Fibroblast of skin of right quadriceps (primary cell): ENCODE results near the gene DDAH1.

Source experiments
- DNase-seq: peaks from one replicate; pipeline ENCODE4 v3.0.0-alpha.2; 2013

The DDAH1 gene

GRCh38 chr1:85386068-85386722 lies 78.8 kb downstream of the DDAH1 start:
- DNase-seq = no peak

GRCh38 chr1:85379203-85380136 lies 85.5 kb downstream of the DDAH1 start:
- DNase-seq = no peak

DNA sequence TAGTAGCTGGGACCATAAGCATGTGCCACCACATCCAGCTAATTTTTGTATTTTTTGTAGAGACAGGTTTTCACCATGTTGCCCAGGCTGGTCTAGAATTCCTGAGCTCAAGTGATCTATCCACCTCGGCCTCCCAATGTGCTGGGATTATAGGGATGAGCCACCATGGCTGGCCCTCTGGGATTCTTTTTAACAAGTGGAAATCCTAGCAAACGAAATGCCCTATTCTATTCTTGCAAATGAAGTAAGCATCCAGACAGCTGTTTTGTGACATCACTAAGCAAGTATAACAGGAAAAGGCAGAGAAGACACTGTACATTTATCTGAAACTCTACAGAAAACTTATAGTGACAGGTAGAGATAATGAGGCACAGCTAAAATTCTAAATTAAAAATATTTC lies 86.4 kb downstream of the DDAH1 start:
- DNase-seq = no peak

DNA sequence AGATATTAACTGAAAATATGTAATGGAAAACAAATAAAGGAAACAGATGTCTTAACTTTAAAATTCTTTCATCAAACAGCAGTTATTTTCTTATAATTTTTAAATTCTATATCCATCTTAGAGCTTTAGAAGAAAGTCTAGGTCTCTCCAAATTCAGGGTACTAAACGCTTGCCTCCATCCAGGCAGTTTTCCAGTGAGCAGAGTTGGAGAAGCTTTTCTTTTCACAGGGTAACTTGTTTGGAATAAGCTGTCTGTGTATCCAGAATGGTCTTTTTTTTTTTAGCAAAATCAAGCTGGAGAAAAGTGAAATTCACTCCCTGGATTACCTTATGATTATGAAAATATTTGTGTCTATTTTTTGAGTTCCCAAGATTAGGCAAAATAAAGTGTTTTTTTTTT lies 88.6 kb downstream of the DDAH1 start:
- DNase-seq = no peak

GRCh38 chr1:85375493-85375892 lies 89.5 kb downstream of the DDAH1 start:
- DNase-seq = no peak

DNA sequence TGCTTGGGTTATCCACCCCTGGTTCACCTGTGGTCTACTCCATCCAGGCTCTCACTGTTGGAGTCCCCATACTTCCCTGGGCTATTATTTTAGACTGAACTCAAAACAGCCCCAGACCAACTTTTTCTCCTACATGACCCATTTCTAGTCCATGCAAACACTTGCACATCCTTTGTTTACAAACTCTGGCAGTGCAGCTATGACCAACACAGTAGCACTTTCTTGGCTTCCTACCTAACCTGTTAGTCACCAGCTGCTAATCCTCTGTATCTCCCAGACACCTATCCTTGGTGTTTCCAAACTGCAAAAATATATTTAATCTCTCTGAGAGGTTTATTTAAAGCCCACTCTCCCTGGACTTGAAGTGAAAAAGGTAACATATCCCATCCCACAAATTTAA lies 90.8 kb downstream of the DDAH1 start:
- peak; percentile 81 for DNase-seq

DNA sequence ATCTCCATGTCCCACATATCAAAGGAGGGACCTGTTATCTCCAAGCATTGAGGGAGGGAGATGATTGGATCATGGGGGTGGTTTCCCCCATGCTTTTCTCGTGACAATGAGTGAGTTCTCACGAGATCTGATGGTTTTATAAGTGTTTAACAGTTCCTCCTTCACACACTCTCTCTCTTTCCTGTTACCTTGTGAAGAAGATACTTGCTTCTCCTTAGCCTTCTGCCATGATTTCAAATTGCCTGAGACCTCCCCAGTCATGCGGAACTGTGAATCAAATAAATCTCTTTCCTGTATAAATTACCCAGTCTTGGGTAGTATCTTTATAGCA lies 91.6 kb downstream of the DDAH1 start:
- no peak for DNase-seq

GRCh38 chr1:85372683-85373377 lies 92.1 kb downstream of the DDAH1 start:
- DNase-seq = peak; percentile 86

GRCh38 chr1:85371021-85371420 lies 93.9 kb downstream of the DDAH1 start:
- no peak for DNase-seq

DNA sequence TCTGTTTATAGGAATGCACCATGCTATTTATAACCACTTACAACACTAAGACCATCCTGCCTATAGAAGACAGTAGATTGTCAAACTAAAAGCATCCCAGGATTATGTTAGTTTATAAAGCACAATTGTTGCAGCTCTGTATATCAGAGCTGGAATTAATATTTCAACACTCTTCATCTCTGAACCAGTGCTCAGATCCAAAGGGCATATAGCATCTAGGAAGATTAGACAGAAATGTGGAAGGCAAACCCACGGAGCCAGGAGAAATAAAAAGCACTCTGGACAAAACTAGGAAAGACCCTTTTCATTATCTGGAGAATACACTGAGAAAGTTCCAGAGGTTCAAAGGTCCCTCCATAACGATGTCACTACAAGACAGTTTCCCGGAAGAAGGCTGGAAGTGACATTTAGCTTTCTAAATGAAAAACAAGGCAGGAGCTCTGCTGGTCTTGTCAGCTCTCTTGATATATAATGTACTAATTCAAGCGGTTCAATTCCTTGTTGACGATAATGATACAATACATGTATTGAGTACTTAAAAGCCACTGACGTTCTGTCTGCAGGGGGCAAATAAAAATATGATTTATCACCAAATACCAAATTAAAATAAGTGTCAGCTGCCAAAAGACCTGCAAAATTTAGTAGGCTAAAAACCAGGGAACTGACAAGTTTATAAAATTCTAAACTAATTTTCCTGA lies 96.7 kb downstream of the DDAH1 start:
- no peak for DNase-seq

GRCh38 chr1:85366391-85367170 lies 98.4 kb downstream of the DDAH1 start:
- peak; percentile 95 for DNase-seq

DNA sequence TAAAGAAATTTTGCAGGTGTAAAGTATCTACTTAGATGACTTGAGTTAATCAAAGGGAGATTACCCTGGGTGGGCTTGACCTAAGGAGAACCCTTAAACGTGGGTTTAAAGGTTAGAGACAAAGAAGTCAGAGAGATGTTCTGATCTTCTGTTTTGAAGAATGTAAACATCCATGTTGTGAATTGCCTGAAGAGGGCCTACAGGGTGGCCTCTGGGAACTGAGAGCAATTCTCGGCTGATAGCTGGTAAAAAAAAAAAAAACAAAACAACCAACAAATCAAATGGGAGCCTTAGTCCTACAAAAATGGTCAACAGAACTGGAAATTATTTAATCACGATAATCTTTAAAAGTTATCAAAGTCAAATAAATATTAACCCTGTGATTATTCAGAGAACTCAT lies 99.1 kb downstream of the DDAH1 start:
- DNase-seq = no peak

DNA sequence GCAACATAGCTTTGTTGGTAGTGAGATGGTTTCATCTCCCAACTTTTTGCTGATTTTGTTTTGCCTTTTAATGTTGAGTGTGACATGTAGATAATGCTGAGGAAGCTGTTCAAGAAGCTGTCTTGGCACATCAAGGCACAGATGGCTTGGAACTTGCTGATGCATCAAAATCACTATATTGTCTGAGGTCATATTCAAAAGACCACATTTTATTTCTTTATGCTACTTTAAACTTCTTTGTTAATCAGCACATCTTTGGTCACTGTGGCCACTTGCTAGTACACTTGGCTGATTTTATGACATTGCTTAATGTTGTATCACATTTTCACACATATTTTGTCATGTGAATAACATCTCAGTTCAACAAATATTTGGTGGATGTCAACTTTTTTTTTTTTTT lies 101.4 kb downstream of the DDAH1 start:
- peak; percentile 38 for DNase-seq

DNA sequence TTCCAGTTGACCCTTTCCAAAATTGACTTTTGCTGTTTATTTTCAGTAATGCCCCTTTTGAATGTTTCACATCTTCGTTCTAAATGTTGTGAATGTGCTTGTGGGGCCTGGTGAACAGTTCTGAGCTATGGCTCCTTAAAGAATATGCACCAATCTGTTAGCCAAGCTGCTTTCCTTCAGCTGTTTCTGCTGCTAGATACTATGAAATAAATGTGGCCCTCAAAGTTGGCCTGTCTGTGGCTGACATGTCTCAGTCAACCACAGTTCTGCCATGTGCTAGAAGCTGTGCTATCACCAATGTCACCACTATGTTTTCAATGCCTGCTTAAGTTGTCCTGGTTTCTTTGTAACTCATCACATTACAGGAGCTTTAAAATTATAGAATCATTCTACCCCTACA lies 101.9 kb downstream of the DDAH1 start:
- no peak for DNase-seq

DNA sequence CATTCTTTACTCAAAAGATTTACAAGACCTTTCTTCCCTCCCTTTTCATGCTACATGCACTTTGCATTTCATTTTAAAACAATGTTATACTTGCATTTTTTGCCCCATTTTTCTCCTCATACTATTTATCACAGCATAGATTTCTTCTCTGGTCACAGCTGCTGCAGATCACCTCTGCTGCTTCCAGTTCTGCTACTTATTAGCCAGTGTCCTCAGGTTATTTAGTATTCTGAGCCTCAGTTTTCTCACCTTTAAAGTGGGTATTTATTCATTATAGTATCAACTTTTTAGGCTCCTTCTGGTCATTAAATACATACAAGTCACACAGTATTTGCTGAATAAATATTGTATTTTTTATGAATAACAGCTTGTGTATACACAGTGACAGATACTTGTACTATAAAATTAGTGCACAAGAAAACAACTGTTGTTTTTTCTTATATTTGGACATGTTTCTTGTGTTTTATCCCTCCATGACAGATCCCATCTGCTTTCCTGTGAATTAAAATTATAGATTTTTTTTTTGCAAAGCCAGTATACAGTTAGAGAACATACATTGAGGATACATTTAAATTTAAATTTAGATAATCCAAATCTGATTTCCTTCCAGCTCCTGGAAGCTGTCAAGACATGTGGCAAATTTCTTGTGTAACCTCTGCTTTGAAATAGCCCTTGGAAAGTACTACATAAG lies 103.2 kb downstream of the DDAH1 start:
- DNase-seq = no peak

DNA sequence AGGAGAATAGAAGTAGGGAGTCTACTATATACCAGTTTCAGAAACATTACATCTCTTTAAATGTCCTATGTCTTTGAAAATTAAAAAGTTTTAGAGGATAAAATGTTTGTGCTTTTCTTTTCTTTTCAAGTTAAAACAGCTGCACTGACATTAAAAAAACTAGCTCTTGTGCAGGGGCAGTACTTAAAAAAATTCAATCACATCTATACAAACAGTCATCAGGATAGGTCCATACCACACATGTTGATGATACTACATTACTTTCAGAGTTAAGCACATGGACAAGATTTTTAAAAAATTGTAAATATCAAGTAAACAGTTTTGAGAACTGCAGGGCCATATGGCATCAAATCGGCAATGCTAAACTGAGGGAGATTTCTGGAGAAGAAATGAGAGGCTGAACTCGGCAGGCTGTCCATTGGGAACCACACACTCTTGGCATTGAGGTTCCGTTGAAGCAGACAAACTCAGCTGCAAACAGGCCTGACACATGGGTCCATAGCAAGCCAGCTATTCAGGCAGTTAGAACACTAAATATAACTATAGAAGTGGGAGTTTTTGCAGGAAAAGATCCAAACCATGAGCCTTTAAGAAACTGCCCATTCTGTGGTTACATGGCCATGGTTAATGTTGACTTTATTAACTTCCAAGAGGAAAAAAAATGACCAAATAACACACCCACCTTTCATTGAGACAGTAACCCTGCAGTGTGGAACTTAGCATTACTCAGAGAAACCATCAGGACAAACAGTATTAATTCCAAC lies 104.0 kb downstream of the DDAH1 start:
- DNase-seq = peak; percentile 68

- DNase-seq = peak; percentile 63
Measured at GRCh38 chr1:85359874-85360721, 104.9 kb downstream of the DDAH1 start.

DNA sequence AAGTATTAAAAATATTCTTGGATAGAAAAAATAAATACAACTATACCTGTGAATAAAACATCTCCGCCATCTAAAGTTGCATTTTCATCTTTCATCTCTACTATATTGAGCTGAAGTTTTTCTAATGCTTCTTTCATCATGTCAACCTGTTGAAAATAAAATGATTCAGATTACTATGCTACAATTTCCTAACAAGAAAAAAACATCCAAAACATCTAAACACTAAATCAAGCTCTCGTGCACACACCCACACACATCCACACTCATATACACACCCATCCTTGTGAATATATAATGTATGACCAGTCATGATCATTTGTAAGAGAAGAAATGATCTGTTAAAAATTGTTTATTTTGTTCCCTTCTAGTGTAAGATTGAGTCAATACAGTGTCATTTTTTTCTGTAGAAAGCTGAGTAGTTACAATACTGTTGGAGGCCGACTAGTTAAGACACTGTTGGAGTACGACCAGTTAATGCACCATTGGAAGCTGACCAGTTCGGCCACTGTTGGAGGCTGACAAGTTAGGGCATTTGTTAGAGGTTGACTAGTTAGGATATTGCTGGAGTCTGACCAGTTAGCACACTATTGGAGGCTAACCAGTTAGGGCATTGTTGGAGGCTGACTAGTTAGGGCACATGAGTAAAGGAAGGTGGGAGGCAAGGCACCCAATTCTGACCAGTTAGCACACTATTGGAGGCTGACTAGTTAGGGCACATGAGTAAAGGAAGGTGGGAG lies 106.1 kb downstream of the DDAH1 start:
- no peak for DNase-seq

GRCh38 chr1:85357817-85358216 lies 107.1 kb downstream of the DDAH1 start:
- DNase-seq = no peak
